Stimulated activated CD4-positive, alpha-beta T cell treated with anti-CD3 and anti-CD28 coated beads, Interleukin-4, amount 100 ng/mL, for 1 hour (primary cell): ENCODE measurements around the gene SREK1IP1.
"Not testable (repeated sequence)": the region's sequence is repeated elsewhere in the genome, so short reads cannot be mapped to it uniquely, and the experiment has no call there.

Experiments used
- DNase-seq: peaks from one replicate; pipeline ENCODE4 v3.0.0-alpha.2; 2020

SREK1IP1 gene

GRCh38 chr5:64763948-64764503, 4.5 kb downstream of the SREK1IP1 start:
- DNase-seq = no peak

- DNase-seq = no peak
These were observed 8.4 kb downstream of the SREK1IP1 start for GRCh38 chr5:64759960-64760660.

DNA sequence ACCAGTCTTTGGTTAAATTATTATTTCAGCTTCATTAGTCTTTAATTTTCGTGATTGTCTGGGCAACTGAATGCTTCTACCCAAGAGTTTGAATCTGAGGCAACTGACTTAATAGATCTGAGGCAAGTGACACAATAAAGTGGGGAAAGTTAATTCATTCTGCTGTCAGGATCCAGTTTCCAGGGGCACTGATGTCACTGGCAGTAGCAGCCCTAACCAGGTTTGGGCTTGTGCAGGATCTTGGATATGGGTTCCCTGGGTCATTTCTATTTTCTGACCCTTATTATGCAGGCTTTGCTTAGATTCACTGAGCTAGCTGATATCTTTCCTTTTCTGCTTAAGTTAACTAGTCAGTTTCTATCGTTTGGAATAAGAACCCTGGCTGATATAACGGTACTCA, 9.6 kb downstream of the SREK1IP1 start:
- DNase-seq = no peak

- no peak for DNase-seq
These were observed 14.4 kb downstream of the SREK1IP1 start for GRCh38 chr5:64754066-64754465.

GRCh38 chr5:64749385-64749784, 19.1 kb downstream of the SREK1IP1 start:
- DNase-seq = no peak

GRCh38 chr5:64746446-64746845, 22.0 kb downstream of the SREK1IP1 start:
- no peak for DNase-seq

GRCh38 chr5:64744914-64745313, 23.6 kb downstream of the SREK1IP1 start:
- no peak for DNase-seq

DNA sequence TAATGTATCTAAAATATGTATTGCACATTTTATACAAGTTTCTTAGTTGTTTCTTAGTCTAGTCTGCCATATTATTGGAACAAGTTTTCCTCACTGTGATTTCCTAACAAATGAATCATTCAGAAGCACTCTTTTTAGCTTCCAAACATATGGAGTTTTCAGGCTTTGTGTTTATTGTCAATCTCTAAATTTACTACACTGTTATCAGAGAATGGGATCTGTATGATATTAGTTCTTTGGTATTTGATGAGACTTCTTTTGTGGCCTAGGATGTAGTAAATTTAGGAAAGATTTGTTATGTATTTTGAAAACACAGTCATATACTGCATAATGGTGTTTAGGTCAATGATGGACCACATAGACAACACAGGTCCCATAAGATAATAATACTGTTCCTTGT, 25.7 kb downstream of the SREK1IP1 start:
- DNase-seq = no peak

GRCh38 chr5:64742411-64742810, 26.1 kb downstream of the SREK1IP1 start:
- DNase-seq = no peak

- DNase-seq = no peak
These were observed 41.3 kb downstream of the SREK1IP1 start for GRCh38 chr5:64727150-64727549.

- DNase-seq = no peak
These were observed 45.9 kb downstream of the SREK1IP1 start for GRCh38 chr5:64722588-64722987.

- DNase-seq = not testable (repeated sequence)
These were observed 54.0 kb downstream of the SREK1IP1 start for GRCh38 chr5:64714495-64714894.

- no peak for DNase-seq
These were observed 61.3 kb downstream of the SREK1IP1 start for GRCh38 chr5:64707191-64707590.

- DNase-seq = not testable (repeated sequence)
These were observed 62.4 kb downstream of the SREK1IP1 start for GRCh38 chr5:64706074-64706473.

DNA sequence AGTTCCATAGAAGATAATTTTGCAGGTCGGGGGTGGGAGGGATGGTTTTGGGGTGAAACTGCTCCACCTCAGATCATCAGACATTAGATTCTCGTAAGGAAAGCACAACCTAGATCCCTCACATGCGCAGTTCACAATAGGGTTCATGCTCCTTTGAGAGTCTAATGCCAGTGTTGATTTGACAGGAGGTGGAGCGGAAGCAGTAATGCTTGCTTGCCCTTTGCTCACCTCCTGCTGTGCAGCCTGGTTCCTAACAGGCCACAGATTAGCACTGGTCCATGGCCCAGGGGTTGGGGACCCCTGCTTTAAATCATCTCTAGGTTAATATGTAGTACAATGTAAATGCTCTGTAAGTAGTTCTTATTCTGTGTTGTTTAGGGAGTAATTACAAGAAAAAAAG, 67.7 kb downstream of the SREK1IP1 start:
- DNase-seq = no peak

- not testable (repeated sequence) for DNase-seq
These were observed 72.1 kb downstream of the SREK1IP1 start for GRCh38 chr5:64696414-64696813.

GRCh38 chr5:64693636-64694035, 74.9 kb downstream of the SREK1IP1 start:
- no peak for DNase-seq

- no peak for DNase-seq
These were observed 77.2 kb downstream of the SREK1IP1 start for GRCh38 chr5:64691291-64691690.

GRCh38 chr5:64690417-64691151, 77.9 kb downstream of the SREK1IP1 start, which contains the start of gene SHISAL2B:
TSS of gene SHISAL2B (plus strand) at chr5:64690503. CDS start at chr5:64690624, 121 bp downstream.
- no peak for DNase-seq

- DNase-seq = no peak
These were observed 78.4 kb downstream of the SREK1IP1 start for GRCh38 chr5:64690104-64690416.

DNA sequence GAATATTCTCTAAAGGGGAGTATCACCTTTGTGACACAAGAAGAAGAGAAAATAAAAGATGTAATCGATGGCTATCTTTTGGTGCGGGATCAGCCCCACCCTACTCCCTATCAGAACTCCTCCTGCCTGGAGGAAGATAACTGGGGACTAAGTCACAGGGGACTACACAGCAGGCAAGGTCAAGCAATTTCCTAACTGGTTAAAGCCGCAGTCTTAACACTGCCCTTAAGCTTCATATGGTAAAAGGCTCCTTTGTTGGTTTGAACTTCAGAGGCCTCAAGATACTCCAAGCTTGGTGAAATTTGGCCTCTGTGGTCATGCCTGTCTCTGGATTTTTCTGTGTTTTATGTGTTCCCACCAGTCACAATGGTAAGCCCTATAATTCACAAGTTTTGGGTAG, 79.5 kb downstream of the SREK1IP1 start:
- DNase-seq = no peak

GRCh38 chr5:64688391-64688790, 80.1 kb downstream of the SREK1IP1 start:
- DNase-seq = no peak

GRCh38 chr5:64685866-64686265, 82.6 kb downstream of the SREK1IP1 start:
- no peak for DNase-seq

DNA sequence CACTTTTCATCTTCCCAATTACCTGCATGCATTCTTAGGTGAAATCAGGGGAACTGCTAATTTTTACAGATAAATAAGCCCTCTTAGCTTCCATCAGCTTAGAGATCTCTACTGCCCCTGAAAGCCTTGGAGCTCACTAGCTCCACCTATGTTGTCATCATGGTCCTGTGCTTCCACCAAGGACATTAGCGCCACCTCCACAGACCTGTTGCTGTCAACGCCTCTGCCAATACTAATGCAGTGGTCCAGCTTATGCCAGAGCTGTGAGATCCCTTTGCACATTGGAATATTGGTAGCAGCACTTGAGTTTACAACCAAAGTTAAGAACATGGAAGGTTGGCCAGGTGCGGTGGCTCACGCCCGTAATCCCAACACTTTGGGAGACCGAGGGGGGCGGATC, 85.9 kb downstream of the SREK1IP1 start:
- no peak for DNase-seq
